Endometrial microvascular endothelial cells (primary cell): Measurements from ENCODE around the gene RNF111. TPM values are rescaled to one million over a fixed set of nuclear protein-coding genes. Genes with fewer than 3 reads are reported as not detected.

Experiments
- in situ Hi-C: cut with HindIII; loops from 2 replicates; pipeline ENCODE4 v1.10.0; 2017; ENCODE audit warnings: low sequenced_read_pairs, low pct_unique_long_range_greater_than_20kb; ENCODE audit errors: inconsistent ontology term
- total RNA-seq: library from RNA; depleted of rRNA; stranded (reverse); fragments of >200 nt; gene quantifications from one replicate; pipeline ENCODE4 v1.2.3, GENCODE V29; 2015; ENCODE audit errors: inconsistent ontology term

Gene RNF111
- total RNA-seq, result 17.5 TPM

DNA sequence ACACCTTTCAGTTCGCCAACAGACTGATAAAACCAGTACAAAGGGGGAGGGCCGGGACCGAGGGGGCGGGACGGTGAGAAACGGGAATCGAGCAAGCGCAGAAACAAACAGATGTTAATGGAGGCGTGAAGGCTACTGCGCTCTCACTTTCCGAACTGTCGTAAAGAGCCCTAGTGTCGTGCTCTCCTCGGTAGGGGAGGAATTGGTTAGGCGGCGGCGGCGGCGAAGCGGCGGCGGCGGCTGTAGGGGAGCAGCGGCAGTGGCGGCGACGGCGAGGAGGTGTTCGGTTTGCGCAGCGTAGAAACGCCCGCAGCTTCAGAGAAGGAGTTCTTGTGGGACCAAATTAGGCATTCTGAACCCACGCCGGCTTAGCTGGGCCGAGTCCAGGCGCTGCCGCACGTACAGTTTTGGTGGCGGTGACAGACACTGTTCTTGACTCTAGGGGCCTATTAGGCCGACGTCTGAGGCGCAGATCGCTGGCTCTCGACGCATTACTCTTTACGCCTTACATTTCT, at the start of gene RNF111:
TSS of gene RNF111 (plus strand) at position 173 of the 515 bp plus-strand sequence. CDS start 43,160 bp downstream, outside the sequence.
- in situ Hi-C loops, result no loop called here

DNA sequence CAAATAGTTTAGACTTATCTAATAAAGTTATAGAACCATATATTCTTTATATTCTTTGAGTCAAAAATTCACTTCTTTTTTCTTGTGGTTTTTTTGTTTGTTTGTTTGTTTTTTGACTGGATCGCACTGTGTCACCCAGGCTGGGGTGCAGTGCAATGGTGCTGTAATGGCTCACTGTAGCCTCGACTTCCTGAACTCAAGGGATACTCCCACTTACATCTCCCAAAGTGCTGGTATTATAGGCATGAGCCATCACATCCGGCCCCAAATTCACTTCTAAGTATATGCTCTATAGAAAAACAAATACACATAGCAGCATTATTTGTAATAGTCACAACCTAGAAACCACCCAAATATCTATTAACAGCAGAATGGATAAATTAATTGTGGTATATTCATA, 40.3 kb upstream of the RNF111 start:
- in situ Hi-C loops, result no loop called here

DNA sequence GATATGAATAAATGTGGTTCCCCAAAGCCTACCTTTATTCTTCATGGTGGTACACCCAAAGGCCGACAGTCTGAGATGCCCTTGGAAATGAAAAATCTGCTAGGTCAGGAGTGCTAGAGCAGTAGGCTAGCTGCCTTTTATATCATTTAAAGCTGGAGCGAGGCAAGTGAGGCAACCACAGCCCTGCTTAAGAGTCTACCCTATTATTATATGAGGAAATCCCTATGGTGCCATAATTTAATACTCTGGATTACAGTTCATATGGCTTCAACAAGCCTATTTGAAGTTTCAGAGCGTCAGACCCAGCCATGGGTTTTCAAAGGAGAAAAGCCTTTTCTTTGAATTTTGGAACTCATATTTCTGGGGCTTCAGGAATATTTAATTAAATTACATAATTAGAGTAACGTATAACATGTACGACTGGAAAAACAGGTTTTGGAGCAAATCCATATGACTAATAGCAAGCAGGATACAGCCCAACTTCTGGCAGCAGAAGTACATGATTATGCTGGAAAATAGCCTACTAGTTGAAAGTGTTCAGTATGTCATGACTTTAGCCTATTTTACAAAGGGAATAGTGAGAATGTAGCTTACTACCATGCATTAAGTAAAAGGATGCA, 36.0 kb upstream of the RNF111 start:
- in situ Hi-C loops, result no loop called here

DNA sequence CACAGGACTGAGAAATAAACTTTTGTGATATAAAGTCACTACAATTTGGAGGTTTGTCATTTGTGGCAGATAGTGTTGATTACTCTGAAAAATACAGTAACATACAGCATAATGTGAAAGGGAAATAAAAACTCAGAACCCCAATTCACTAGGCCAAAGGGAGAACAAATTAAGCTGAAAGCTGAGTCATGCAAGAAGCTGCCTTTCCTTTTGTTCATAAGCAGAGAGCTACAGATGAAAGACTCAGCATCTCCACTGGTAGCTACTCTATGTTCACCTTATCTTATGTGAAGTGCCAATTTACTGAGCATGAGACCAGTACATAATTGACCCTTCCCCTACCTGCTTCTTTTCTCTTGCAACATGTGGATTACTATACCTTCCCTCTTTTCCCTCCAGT, 34.7 kb upstream of the RNF111 start:
- in situ Hi-C loops, result no loop called here

DNA sequence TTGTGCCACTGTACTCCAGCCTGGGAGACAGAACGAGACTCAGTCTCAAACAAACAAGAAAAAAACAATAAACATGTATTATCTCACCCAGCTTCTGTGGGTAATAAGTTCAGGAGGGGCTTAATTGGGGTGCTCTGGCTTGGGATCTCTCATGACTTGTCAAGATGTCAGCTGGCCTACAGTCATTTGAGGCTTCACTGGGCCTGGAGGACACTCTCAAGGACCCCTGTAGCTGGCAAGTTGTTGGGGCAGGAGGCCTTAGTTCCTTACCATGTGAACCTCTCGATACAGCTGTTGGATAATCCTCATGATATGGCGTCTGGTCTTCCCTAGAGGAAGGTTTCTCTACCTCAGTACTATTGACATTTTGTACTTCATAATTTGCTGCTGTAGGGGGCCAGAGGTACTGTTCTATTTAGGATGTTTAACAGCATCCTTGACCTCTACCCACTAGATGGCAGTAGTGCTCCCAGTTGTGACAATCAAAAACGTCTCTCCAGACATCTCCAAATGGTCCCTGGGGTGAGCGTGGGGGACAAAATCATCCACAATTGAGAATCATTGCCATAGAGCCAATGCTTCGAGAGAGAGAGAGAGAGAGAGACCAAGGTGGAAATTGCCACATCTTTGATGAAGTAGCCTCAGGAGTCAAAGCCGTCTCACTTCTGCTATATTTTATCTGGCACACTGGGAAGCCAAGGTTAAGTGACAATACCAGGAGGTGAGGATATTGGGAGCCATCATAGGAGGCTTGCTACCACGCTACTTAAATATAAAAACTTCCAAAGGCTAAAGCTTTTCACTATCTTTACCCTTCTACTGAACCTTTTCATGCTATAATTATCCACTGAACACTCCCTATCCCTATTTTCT, 30.1 kb upstream of the RNF111 start:
- in situ Hi-C loops, result no loop called here

DNA sequence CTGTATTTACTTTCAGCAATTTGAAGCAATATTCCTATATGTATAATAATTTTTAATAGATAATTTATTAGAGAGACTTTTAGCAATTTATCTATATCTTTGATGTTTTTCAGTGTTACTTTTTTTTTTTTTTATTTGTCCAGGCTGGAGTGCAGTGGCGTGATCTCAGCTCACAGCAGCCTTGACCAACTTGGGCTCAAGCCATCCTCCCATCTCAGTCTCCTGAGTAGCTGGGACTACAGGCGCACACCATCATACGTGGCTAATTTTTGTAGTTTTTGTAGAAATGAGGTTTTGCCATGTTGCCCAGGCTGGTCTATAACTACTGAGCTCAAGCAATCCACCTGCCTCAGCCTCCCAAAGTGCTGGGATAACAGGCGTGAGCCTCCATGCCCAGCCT, 28.7 kb upstream of the RNF111 start:
- in situ Hi-C loops, result no loop called here

DNA sequence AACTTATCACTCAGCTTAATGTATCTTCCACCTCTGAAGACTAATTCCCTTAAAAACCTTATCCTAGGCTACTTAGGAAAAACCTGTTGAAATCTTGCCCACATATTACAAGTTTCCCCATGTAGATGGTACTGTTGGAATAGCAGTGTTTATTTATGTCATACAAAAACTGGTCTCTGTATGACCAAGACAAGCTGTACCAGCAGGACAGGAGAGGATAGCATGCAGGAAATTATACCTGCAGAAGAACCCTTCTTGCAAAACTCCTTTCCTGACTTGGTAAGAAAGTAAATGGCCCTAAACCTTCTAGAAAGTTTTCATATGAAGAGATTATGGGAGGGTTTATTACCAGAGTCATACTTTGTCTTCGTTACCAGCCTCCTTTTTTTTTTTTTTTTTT, 25.3 kb upstream of the RNF111 start:
- in situ Hi-C loops, result no loop called here

DNA sequence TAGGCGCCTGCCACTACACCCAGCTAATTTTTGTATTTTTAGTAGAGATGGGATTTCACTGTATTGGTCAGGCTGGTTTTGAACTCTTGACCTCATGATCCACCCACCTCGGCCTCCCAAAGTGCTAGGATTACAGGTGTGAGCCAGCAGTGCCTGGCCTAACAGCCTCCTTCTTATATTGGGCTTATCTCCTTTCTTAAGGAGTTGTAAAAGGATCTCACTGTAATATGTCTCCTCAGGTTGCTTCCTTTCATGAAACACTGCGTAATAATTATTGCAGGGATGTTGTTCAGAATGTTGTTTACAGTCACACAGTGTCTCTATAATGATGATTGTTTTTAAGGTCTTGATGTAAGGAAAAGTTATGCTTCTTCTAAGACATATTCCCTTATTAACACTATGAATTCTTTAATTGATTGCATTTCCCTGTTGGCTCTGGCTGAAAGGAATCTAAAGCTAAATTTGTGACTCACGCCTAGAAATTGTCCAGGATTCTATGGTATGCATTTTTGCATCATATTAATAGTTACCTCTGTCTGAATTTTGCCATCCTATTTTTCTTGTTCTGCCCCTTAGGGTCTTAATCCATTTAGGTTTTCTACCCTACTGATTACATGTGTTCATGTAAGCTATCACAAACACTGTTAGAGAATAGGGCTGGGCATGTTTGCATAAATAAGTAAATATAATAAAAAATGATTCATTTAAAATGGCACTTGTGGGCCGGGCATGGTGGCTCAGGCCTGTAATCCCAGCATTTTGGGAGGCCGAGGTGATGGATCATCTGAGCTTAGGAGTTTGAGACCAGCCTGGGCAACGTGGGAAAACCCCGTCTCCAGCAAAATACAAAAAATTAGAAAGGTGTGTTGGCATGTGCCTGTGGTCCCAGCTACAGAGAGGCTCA, 24.5 kb upstream of the RNF111 start:
- in situ Hi-C loops, result no loop called here

DNA sequence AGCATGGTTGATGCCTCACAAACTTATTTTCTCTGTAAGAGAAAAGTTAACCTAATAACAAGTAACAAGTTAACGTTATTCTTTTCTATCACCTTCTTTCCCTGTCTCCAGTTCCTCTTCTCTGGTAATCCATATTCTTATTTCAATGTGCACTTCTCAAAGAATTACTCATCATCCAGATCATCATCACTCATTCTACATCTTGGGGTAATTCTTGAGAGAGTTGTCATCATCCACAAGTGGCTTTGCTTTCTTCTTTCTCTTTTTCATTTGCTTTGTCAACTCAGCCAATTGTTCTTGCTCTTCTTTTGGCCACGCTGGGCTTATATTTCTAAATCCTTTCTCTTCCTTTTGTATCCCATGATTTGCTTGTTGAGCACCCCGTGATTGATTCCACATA, 20.8 kb upstream of the RNF111 start:
- in situ Hi-C loops, result no loop called here

DNA sequence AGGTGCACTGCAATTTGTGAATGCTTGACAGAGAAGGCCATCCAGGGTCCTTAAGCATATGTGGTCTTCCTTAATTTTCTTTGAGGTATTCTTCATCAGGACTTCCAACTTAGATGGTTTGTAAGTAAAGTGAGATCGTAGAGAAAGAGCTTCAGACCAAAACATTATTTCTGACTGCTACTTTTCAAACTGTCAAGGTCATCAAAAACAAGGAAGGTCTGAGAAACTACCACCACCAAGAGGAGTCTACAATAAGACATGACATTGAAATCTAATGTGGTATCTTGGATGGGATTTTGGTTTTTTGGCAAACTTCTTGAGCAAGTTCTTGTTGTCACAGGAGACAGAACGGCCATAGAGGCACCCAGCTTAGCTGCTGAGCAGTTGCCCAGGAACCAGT, 20.0 kb upstream of the RNF111 start:
- in situ Hi-C loops, result no loop called here

DNA sequence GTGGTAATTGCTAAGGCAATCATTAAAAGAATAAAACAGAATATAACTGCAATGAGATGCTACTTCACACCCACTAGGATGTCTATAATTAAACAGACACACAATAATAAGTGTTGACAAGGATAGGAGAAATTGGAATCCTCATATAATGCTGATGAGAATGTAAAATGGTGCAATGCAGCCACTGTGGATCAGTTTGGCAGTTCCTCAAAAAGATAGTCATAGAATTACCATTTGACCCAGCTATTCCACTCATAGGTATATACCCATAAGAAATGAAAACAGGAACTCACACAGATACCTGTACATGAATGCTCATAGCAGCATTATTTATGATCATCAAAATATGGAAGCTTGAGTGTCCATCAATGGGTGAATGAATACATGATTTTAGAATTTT, 9.6 kb upstream of the RNF111 start:
- in situ Hi-C loops, result no loop called here

DNA sequence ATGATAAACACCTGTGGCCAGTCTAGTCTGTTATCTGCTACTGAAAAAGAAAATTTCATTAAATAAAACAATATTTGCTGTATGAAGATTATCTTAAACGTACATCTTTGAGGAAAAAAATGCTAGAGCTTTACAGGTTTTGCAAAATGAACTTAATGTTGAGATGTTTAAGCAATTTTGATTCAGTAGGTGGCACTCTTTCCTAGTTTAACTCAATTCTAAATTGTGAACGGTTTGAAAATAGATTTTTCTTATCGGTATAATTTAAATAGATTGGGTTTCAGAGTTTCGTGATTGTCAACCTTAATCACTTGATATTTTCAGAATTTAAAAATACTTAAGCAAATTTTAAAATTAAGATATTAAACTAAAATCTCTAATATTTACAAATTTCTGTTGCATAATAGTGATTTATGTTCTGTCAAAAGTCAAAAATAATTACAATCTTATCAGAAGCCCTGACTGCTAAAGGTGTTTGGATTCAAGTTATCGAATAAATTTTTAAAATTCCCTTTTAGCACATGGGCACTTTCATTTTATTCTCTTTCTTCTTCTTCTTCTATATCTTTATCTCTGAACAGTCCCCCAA, 7.0 kb upstream of the RNF111 start:
- in situ Hi-C loops, result no loop called here

DNA sequence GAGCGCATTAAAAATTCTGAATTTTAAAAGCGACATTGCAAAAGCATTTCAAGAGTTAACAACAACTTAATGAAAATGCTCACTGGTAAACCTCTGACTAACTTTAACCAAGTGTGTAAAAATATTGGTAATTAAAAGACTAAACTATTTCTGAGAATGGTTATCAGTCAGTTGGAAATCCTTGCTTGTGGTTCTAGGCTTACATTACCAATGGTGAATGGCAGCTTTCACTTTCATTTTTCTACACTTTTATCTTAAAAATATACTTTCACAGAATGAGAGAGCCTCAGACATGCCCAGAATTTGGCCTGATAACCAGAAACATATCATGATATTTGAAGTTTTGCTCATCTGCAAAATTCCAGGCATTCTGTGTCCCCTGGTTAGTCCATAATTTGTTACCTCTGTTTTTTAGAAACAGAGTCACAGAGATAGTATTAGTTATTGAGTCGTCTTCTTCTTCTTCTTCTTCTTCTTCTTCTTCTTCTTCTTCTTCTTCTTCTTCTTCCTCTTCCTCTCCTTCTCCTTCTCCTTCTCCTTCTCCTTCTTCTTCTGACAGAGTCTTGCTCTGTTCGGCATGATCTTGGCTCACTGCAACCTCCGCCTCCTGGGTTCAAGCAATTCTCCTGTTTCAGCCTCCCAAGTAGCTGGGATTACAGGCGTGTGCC, 5.5 kb upstream of the RNF111 start:
- in situ Hi-C loops, result no loop called here

DNA sequence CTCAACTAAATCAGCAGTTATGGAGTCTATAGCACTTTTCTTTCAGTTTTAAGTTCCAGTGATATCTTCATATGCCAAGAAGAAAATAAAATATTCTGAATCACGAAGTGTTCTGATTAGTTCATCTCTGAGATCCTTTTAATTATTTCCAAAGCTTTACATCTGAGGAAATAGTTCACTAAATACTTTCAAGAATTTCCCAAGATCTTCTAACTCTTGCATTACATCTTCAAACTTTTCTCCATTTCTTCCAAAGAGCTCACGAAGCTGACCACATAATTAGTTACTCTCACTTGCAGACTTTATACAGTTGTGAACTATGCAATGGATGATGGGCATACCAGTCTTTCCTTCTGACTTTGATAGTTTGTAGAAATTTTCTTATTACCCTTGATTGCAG, 4.2 kb upstream of the RNF111 start:
- in situ Hi-C loops, result no loop called here

DNA sequence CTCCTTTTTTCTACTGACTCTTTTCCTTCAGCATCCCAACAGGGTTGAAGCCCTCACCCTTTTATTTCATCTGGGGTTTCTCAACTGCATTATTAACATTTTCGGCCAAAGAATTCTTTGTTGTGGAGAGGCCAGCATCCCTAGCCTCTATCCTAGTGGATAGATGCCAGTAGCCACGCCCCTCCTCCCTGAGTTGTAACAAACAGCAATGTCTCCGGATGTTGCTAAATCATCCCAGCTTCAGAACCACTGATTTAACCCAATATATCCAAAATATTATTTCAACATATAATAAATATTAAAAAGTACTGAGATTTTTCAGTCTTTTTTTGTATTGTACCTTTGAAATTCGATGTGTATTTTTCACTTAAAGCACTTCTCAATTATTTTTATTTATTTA, 2.0 kb upstream of the RNF111 start:
- in situ Hi-C loops, result no loop called here

DNA sequence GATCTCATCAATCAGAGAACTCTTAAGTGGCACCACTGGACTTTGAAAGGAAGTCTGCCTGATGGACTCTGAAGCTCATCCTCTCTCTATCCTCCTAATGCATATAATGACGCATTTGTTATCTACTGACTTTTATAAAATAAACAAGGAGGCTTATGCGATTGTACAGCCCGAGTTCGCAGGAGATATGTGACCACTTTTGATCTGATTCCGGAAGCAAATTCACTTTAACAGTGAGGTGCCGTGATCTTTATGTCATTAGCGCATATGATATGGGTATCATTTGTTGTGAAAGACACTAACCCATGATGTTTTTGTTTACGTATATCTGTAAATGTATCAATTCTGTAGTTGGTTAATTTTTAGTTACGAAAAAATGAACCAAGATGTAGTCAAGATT, 427 bp upstream of the RNF111 start:
- in situ Hi-C loops, result no loop called here

DNA sequence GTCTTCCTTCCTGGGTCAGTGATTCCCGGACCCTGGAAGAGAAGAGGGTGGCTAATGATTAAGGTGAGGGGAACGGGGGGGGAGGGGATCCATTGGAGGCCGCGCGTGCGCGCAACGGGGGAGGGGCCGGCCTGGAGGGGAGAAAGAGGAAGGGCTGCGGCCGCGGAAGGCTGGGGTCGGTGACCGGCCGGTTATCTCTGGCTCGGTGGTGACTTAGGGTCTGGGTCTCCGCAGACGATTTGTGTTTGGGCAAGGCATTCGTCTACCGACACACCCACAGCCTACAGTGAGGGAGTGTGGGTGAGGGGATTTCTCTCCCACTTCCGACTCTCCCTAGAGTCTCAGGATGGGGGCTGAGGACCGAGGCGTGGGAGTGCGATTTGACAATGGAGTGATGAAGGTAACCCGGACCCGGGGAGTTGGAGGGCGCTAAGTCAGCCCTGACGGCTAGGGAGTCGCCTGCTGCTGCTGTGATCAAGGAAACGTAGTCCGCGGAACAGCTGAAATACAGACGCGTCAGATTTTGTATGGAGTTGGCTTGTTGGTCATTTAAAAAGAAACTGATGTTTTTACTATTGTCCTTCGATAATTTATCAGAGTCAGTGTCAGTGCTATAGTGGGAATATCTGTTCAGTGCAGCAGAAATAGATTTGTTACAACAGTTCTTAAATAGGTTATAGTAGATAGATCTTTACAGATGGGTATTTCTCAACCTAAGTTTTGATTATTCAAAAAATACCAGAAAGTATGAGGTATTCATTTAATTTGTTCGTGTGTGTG, 733 bp downstream of the RNF111 start:
- in situ Hi-C loops, result no loop called here

DNA sequence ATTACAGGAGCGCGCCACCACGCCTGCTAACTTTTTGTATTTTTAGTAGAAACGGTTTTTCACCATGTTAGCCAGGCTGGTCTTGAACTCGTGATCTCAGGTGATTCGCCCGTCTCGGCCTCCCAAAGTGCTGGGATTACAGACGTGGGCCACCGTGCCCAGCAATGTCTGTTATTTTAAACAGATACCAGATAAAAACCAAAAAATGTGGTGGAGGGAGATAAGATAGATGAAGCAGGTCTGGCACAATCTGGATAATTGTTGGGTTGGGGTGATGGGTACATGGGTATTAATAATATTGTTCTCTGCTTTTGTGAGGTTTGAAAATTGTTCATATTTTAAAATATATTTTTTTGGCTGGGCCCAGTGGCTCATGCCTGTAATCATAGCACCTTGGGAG, 4.7 kb downstream of the RNF111 start:
- in situ Hi-C loops, result no loop called here
